MM.1S (cell line): ENCODE data around the gene PSME3.

ENCODE experiments used
- DNase-seq: peaks from one replicate; pipeline ENCODE4 v3.0.0-alpha.2; 2015
- H2AFZ ChIP-seq: fragments of 300-600 bp; sonication (generic); 2 replicates; pipeline ENCODE4 v1.6.0; 2016; ENCODE audit warnings: antibody characterized with exemption, low read length
- H3F3A ChIP-seq: fragments of 300-600 bp; sonication (generic); 2 replicates; pipeline ENCODE4 v1.6.1; 2016; ENCODE audit warnings: mild to moderate bottlenecking, antibody characterized with exemption, low read length, moderate library complexity, mixed read lengths; ENCODE audit not compliant: insufficient read depth
- H3K27ac ChIP-seq: fragments of 300-600 bp; sonication (generic); 2 replicates; pipeline ENCODE4 v1.5.1; 2016; ENCODE audit warnings: mild to moderate bottlenecking, low read length
- H3K27me3 ChIP-seq: fragments of 300-600 bp; sonication (generic); replicated peaks from 2 replicates; pipeline ENCODE4 v1.6.0; 2016; ENCODE audit warnings: low read length; ENCODE audit not compliant: insufficient read depth
- H3K36me3 ChIP-seq: fragments of 300-600 bp; sonication (generic); replicated peaks from 2 replicates; pipeline ENCODE4 v1.6.1; 2016; ENCODE audit warnings: mild to moderate bottlenecking, low read length, mixed read lengths; ENCODE audit not compliant: insufficient read depth
- H3K4me1 ChIP-seq: fragments of 300-600 bp; sonication (generic); 2 replicates; pipeline ENCODE4 v1.6.1; 2016; ENCODE audit warnings: low read length, mixed read lengths
- H3K4me2 ChIP-seq: fragments of 300-600 bp; sonication (generic); 2 replicates; pipeline ENCODE4 v1.6.0; 2016; ENCODE audit warnings: low read depth, low read length
- H3K4me3 ChIP-seq: fragments of 300-600 bp; sonication (generic); 2 replicates; pipeline ENCODE4 v1.5.1; 2016; ENCODE audit warnings: low read length, mixed read lengths
- H3K79me2 ChIP-seq: fragments of 300-600 bp; sonication (generic); 2 replicates; pipeline ENCODE4 v1.6.1; 2016; ENCODE audit warnings: mixed run types, low read length, mixed read lengths
- H3K9ac ChIP-seq: fragments of 300-600 bp; sonication (generic); 2 replicates; pipeline ENCODE4 v1.6.1; 2016; ENCODE audit warnings: low read length, mixed read lengths
- H3K9me2 ChIP-seq: fragments of 300-600 bp; sonication (generic); replicated peaks from 2 replicates; pipeline ENCODE4 v1.6.1; 2016; ENCODE audit warnings: mild to moderate bottlenecking, low read length, mixed read lengths; ENCODE audit not compliant: insufficient read depth
- H3K9me3 ChIP-seq: fragments of 300-600 bp; sonication (generic); replicated peaks from 2 replicates; pipeline ENCODE4 v1.6.1; 2016; ENCODE audit warnings: mild to moderate bottlenecking, low read length, mixed read lengths; ENCODE audit not compliant: insufficient read depth
- H4K20me1 ChIP-seq: fragments of 300-600 bp; sonication (generic); 2 replicates; pipeline ENCODE4 v1.6.1; 2016; ENCODE audit warnings: mild to moderate bottlenecking, low read length, moderate library complexity, mixed read lengths; ENCODE audit not compliant: insufficient read depth
- EZH2 ChIP-seq: fragments of 300-600 bp; sonication (generic); optimal IDR thresholded peaks from 2 replicates; pipeline ENCODE3; 2017; ENCODE audit warnings: low read depth, mild to moderate bottlenecking, antibody characterized with exemption, low read length, mixed read lengths
- EZH2phosphoT487 ChIP-seq: fragments of 300-600 bp; sonication (generic); IDR thresholded peaks from 2 replicates; pipeline ENCODE4 v1.6.1; 2018; ENCODE audit warnings: antibody characterized with exemption, low read length
- TF ChIP-seq, protein P1 (sequence below): fragments of 300-600 bp; sonication (generic); IDR thresholded peaks from 2 replicates; pipeline ENCODE4 v1.5.1; 2016; ENCODE audit warnings: antibody characterized with exemption, low read length, mixed read lengths

PSME3 gene

DNA sequence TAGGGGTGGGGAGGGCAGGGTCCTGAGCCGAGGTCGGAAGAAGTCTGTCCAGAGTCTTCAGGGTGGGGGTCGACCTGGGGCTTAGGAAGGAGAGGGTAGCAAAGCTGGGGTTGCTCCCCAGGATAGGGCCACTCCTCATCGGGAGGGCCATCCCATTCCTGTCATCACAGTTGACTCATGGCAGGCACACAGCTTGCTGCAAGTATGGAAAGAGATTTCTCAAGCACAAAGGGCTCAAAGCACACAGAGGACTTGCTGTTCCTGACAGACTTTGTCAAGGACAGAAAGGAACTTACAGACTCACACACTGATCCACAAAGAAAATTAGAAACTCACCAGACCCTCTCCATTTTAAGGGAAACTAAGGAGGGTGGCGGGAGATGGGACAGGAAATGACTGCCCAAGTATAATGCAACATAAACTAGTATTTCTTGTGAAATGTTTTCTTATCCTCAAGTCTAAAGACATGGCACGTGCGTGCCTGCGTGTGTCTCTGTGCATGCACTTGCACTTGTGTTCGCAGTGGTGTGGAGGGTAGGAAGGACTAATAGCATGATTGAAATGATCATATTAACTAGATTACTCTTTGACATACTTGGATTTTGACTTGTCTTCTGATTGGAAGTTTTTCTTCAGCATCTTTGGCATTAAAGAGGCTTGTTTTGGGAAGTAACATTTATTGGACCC, 13.5 kb downstream of the PSME3 start:
- Histone ChIP-seq H4K20me1 (no peaks in the 10 kb centered on the region), H3K4me2 (no peak overlapping the region), H3K36me3 (0 out of 2 replicates have a peak, but pooled peaks cover 13% of the 10 kb centered on the region), H2AFZ (no peak overlapping the region), H3K9me3 (no peaks in the 10 kb centered on the region), H3K4me3 (no peak overlapping the region), H3K27ac (no peak overlapping the region), H3K27me3 (no peaks in the 10 kb centered on the region), H3K4me1 (peaks cover 11% of the 10 kb centered on the region), H3K9ac (no peak overlapping the region), H3K9me2 (no peaks in the 10 kb centered on the region), H3F3A (peaks cover 7% of the 10 kb centered on the region), H3K79me2 (no peaks in the 10 kb centered on the region)
- no peak for DNase-seq
- TF ChIP-seq EZH2 (no peak), EZH2phosphoT487 (no peak)
- TF ChIP-seq, protein P1, sequence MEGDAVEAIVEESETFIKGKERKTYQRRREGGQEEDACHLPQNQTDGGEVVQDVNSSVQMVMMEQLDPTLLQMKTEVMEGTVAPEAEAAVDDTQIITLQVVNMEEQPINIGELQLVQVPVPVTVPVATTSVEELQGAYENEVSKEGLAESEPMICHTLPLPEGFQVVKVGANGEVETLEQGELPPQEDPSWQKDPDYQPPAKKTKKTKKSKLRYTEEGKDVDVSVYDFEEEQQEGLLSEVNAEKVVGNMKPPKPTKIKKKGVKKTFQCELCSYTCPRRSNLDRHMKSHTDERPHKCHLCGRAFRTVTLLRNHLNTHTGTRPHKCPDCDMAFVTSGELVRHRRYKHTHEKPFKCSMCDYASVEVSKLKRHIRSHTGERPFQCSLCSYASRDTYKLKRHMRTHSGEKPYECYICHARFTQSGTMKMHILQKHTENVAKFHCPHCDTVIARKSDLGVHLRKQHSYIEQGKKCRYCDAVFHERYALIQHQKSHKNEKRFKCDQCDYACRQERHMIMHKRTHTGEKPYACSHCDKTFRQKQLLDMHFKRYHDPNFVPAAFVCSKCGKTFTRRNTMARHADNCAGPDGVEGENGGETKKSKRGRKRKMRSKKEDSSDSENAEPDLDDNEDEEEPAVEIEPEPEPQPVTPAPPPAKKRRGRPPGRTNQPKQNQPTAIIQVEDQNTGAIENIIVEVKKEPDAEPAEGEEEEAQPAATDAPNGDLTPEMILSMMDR = no peak

- Histone ChIP-seq H3K9me2 (no peaks in the 10 kb centered on the region), H3K9ac (no peak overlapping the region), H3K27ac (no peak overlapping the region), H3K4me2 (no peak overlapping the region), H3K4me3 (no peak overlapping the region), H3K4me1 (peaks cover 21% of the 10 kb centered on the region), H3K36me3 (0 out of 2 replicates have a peak, but pooled peaks cover 13% of the 10 kb centered on the region), H3F3A (peaks cover 16% of the 10 kb centered on the region), H4K20me1 (no peaks in the 10 kb centered on the region), H2AFZ (no peak overlapping the region), H3K9me3 (no peaks in the 10 kb centered on the region), H3K79me2 (no peaks in the 10 kb centered on the region), H3K27me3 (no peaks in the 10 kb centered on the region)
- TF ChIP-seq EZH2 = no peak
- no peak for TF ChIP-seq EZH2phosphoT487
- TF ChIP-seq, protein P1 = no peak
- no peak for DNase-seq
Observed at GRCh38 chr17:42848093-42848492, 14.9 kb downstream of the PSME3 start.

- H3K4me1 ChIP-seq = peaks cover 28% of the 10 kb centered on the region
- H3K79me2 ChIP-seq = no peaks in the 10 kb centered on the region
- H3F3A ChIP-seq = peaks cover 25% of the 10 kb centered on the region
- TF ChIP-seq EZH2phosphoT487 (no peak), EZH2 (no peak)
- TF ChIP-seq, protein P1 = no peak
- no peaks in the 10 kb centered on the region for H3K9me2 ChIP-seq
- no peak overlapping the region for H3K27ac ChIP-seq
- no peak overlapping the region for H3K9ac ChIP-seq
- 0 out of 2 replicates have a peak, but pooled peaks cover 9% of the 10 kb centered on the region for H3K36me3 ChIP-seq
- H3K9me3 ChIP-seq = no peaks in the 10 kb centered on the region
- no peak overlapping the region for H3K4me3 ChIP-seq
- H2AFZ ChIP-seq = no peak overlapping the region
- no peaks in the 10 kb centered on the region for H4K20me1 ChIP-seq
- no peaks in the 10 kb centered on the region for H3K27me3 ChIP-seq
- H3K4me2 ChIP-seq = no peak overlapping the region
- DNase-seq = no peak
Observed at GRCh38 chr17:42849031-42849430, 15.8 kb downstream of the PSME3 start.
